GM12878 (cell line): ENCODE results near the gene HAPSTR1. TPM values are rescaled to one million over a fixed set of nuclear protein-coding genes. Genes with fewer than 3 reads are reported as not detected.

Experiments used
- ATAC-seq: fragments of 200-7000 bp; cut with Tn5 transposase; 3 replicates; pipeline ENCODE4 v1.9.1; 2020; ENCODE audit warnings: mild to moderate bottlenecking, moderate library complexity
- BruUV-seq: library from RNA; stranded (reverse); fragments of 400-500 nt; replicated peaks from 2 replicates; lab custom pipeline; 2021; lab: Mats Ljungman, UMichigan
- CTCF ChIA-PET: fragments of 300-600 bp; sonication (Branson Sonifier 250); formaldehyde crosslinking; extraction: SDS; loops from one replicate; lab custom pipeline; 2021; ENCODE audit warnings: inconsistent platforms; lab: Yijun Ruan, JAX
- POLR2A ChIA-PET: fragments of 350-600 bp; formaldehyde crosslinking; extraction: SDS; loops from one replicate; lab custom pipeline; 2021; ENCODE audit warnings: inconsistent platforms; lab: Charles Lee
- RAD21 ChIA-PET: fragments of 300-600 bp; sonication (Branson Sonifier 250); formaldehyde crosslinking; loops from one replicate; lab custom pipeline; 2023; ENCODE audit warnings: antibody characterized with exemption; ENCODE audit not compliant: unreplicated experiment; lab: Charles Lee
- SMC1A ChIA-PET: fragments of 300-600 bp; sonication (Branson Sonifier 250); formaldehyde crosslinking; loops from one replicate; lab custom pipeline; 2023; ENCODE audit not compliant: unreplicated experiment, uncharacterized antibody; lab: Charles Lee
- DNase-seq: peaks from one replicate; pipeline ENCODE4 v3.0.0-alpha.2; 2011; ENCODE audit warnings: low read depth, low spot score
- FAIRE-seq: peaks from 3 replicates; lab custom pipeline; 2011; peaks lifted over from hg19 to GRCh38; lab: Jason Lieb, UNC
- H2AFZ ChIP-seq: 2 replicates; pipeline ENCODE4 v1.6.0; 2011; ENCODE audit warnings: low read depth, low read length, control low read depth; ENCODE audit not compliant: control insufficient read depth
- H3K27ac ChIP-seq: 2 replicates; pipeline ENCODE4 v1.5.1; 2011; ENCODE audit warnings: control low read depth; ENCODE audit not compliant: control insufficient read depth, insufficient read depth
- H3K27me3 ChIP-seq, 2 experiments: replicated peaks in 1 of 2; 2 replicates each; pipeline versions ENCODE4 v1.6.0 to v1.6.1; 2011; ENCODE audit warnings: low read length in 1 of 2; ENCODE audit not compliant: control insufficient read depth in 2 of 2, insufficient read depth in 2 of 2
- H3K36me3 ChIP-seq, 2 experiments: 2 replicates each; pipeline ENCODE4 v1.5.1; 2011; ENCODE audit warnings: low read length in 1 of 2; ENCODE audit not compliant: control insufficient read depth in 2 of 2, insufficient read depth in 2 of 2
- H3K4me1 ChIP-seq: 2 replicates; pipeline ENCODE4 v1.6.1; 2011; ENCODE audit warnings: mild to moderate bottlenecking, low read length, moderate library complexity, mixed read lengths; ENCODE audit not compliant: control insufficient read depth, insufficient read depth
- H3K4me2 ChIP-seq: 2 replicates; pipeline ENCODE4 v1.6.0; 2011; ENCODE audit warnings: control low read depth; ENCODE audit not compliant: control insufficient read depth, insufficient read depth
- H3K4me3 ChIP-seq: fragments of 200-600 bp; sonication (generic); 2 replicates; pipeline ENCODE4 v1.5.1; 2016
- H3K79me2 ChIP-seq: 2 replicates; pipeline ENCODE4 v1.6.0; 2011; ENCODE audit warnings: low read length; ENCODE audit not compliant: control insufficient read depth, insufficient read depth
- H3K9ac ChIP-seq: 2 replicates; pipeline ENCODE4 v1.8.0; 2011; ENCODE audit warnings: low read length, control low read depth, mixed read lengths; ENCODE audit not compliant: control insufficient read depth, insufficient read depth
- H3K9me3 ChIP-seq: replicated peaks from 3 replicates; pipeline ENCODE4 v1.5.1; 2011; ENCODE audit warnings: mild to moderate bottlenecking, low read length; ENCODE audit not compliant: control insufficient read depth, insufficient read depth
- H4K20me1 ChIP-seq: 2 replicates; pipeline ENCODE4 v1.6.0; 2011; ENCODE audit not compliant: control insufficient read depth, insufficient read depth
- BCL3 ChIP-seq: IDR thresholded peaks from 2 replicates; pipeline ENCODE4 v1.6.1; 2011; ENCODE audit warnings: borderline replicate concordance, low read depth, mild to moderate bottlenecking, moderate library complexity, low read length; ENCODE audit not compliant: insufficient read depth, poor library complexity, severe bottlenecking
- CUX1 ChIP-seq: IDR thresholded peaks from 2 replicates; pipeline ENCODE4 v1.6.1; 2012; ENCODE audit warnings: improper control_type of control experiment, low read depth, low read length; ENCODE audit not compliant: insufficient replicate concordance
- ELK1 ChIP-seq: IDR thresholded peaks from 2 replicates; pipeline ENCODE4 v1.6.1; 2012; ENCODE audit warnings: low read depth, low read length, improper control_type of control experiment
- MEF2B ChIP-seq: fragments of 450-650 bp; IDR thresholded peaks from 2 replicates; pipeline ENCODE4 v1.6.1; 2018; ENCODE audit warnings: mild to moderate bottlenecking, moderate library complexity; ENCODE audit not compliant: partially characterized antibody, poor library complexity, severe bottlenecking
- MLLT1 ChIP-seq: fragments of 450-650 bp; IDR thresholded peaks from 2 replicates; pipeline ENCODE4 v1.6.1; 2016; ENCODE audit warnings: mild to moderate bottlenecking
- NFIC ChIP-seq: IDR thresholded peaks from 2 replicates; pipeline ENCODE4 v1.6.1; 2012; ENCODE audit warnings: low read depth, mild to moderate bottlenecking, inconsistent platforms, low read length, moderate library complexity
- PAX5 ChIP-seq: IDR thresholded peaks from 2 replicates; pipeline ENCODE4 v1.6.1; 2011; ENCODE audit warnings: low read depth, low read length, borderline replicate concordance
- RAD21 ChIP-seq: IDR thresholded peaks from 2 replicates; pipeline ENCODE4 v1.6.1; 2011; ENCODE audit warnings: mild to moderate bottlenecking, low read depth, low read length, moderate library complexity; ENCODE audit not compliant: insufficient read depth
- TBL1XR1 ChIP-seq: IDR thresholded peaks from 2 replicates; pipeline ENCODE4 v1.6.1; 2012; ENCODE audit warnings: low read depth, low read length, improper control_type of control experiment
- USF2 ChIP-seq: IDR thresholded peaks from 2 replicates; pipeline ENCODE4 v1.6.1; 2011; ENCODE audit warnings: low read depth, low read length, improper control_type of control experiment, borderline replicate concordance
- in situ Hi-C: fragments of 300-500 bp; cut with MboI; formaldehyde crosslinking; loops from 9 replicates; pipeline ENCODE4 v1.14.3; 2018; ENCODE audit warnings: mixed read lengths
- intact Hi-C: fragments of 100-400 bp; cut with micrococcal nuclease; formaldehyde crosslinking; loops from one replicate; pipeline ENCODE4 v1.14.2; 2022; ENCODE audit not compliant: unreplicated experiment
- polyA plus RNA-seq, 11 experiments: library from polyadenylated mRNA; depleted of rRNA in 4 of 11; unstranded in 6 of 11; stranded (reverse) in 5 of 11; fragments of >200 nt; fragmentation: Nextera tagmentation in 4 of 11; fragmentation: Illumina TruSeq in 1 of 11; extraction: Ambion mirVana in 4 of 11; extraction: Trizol in 1 of 11; gene quantifications; 1 replicate in 1 of 11; 2 replicates in 10 of 11; pipeline versions ENCODE4 v1.2.1 to v1.2.3, GENCODE V29; 2011 to 2016; ENCODE audit warnings: inconsistent platforms in 2 of 11, missing spikeins in 2 of 11, low read depth in 1 of 11
- total RNA-seq, 4 experiments: library from RNA; depleted of rRNA in 3 of 4; stranded (reverse); fragments of >200 nt in 3 of 4; fragmentation: Illumina TruSeq in 1 of 4; extraction: Trizol in 1 of 4; gene quantifications; 2 replicates each; pipeline versions ENCODE4 v1.2.1 to v1.2.3, GENCODE V29; 2013 to 2021

HAPSTR1 gene
- total and polyA plus RNA-seq, 10 of the 15 experiments (the other 5 are each of a cell fraction or from before 2014, with no cell fraction given), result 8.7 to 52.5 (median 23.1) TPM

- H3K4me2 ChIP-seq, result no peak overlapping the region
- H3K27me3 ChIP-seq, result no peaks in the 10 kb centered on the region
- CTCF ChIA-PET, result interaction anchor here (1.6 kb wide), 1 partner anchor 20 kb away, joined by 3 read pairs; no protein-coding TSS in a partner anchor
- peaks cover 10 to 23% of the 10 kb centered on the region in 2 experiments for H3K36me3 ChIP-seq
- no peak overlapping the region for H3K9ac ChIP-seq
- H3K27ac ChIP-seq, result no peak overlapping the region
- no peaks in the 10 kb centered on the region for H3K9me3 ChIP-seq
- intact Hi-C loops, result no loop called here
- no peak overlapping the region for H2AFZ ChIP-seq
- no TSS peak for BruUV-seq
- ATAC-seq (no peak), DNase-seq (no peak), FAIRE-seq (no peak)
- H3K4me3 ChIP-seq, result no peak overlapping the region
- peaks cover 5% of the 10 kb centered on the region; the same call in 1 of the 2 replicates for H4K20me1 ChIP-seq
- POLR2A ChIA-PET, result no interaction called here
- H3K4me1 ChIP-seq, result 0 out of 2 replicates have a peak, but pooled peaks cover 3% of the 10 kb centered on the region
- peaks cover 22% of the 10 kb centered on the region for H3K79me2 ChIP-seq
- in situ Hi-C loops, result no loop called here
- SMC1A ChIA-PET, result interaction anchor here (1.7 kb wide), 1 partner anchor 9 kb away, joined by 7 read pairs; no protein-coding TSS in a partner anchor
- RAD21 ChIA-PET, result interaction anchor here (1.1 kb wide), 1 partner anchor 8 kb away, joined by 3 read pairs; no protein-coding TSS in a partner anchor
- TF ChIP-seq NFIC, result no peak
- no peak for TF ChIP-seq RAD21
- TF ChIP-seq ELK1, result no peak
- no peak for TF ChIP-seq PAX5
- TF ChIP-seq USF2, result no peak
- no peak for TF ChIP-seq MEF2B
- TF ChIP-seq TBL1XR1, result no peak
- TF ChIP-seq BCL3, result no peak
- no peak for TF ChIP-seq CUX1
- TF ChIP-seq MLLT1, result no peak
These were observed 26.7 kb downstream of the HAPSTR1 start for GRCh38 chr16:9118170-9118569.
